Stomach (tissue), 4 donors: ENCODE measurements around the gene HARS1.

ENCODE experiments used
- EP300 ChIP-seq: sonication (generic); formaldehyde crosslinking; IDR thresholded peaks from one replicate; pipeline ENCODE4 v1.6.1; 2017; ENCODE audit warnings: antibody characterized with exemption
- POLR2A ChIP-seq, 4 donors: fragments of 450-650 bp; IDR thresholded peaks; one replicate each; pipeline ENCODE4 v1.6.1; 2016; ENCODE audit warnings: antibody characterized with exemption in 4 of 4, control low read depth in 2 of 4, mild to moderate bottlenecking in 1 of 4, moderate library complexity in 1 of 4
- TF ChIP-seq, protein P1 (sequence below), 7 experiments: fragments of 450-650 bp in 4 of 7; fragments of 200-600 bp in 3 of 7; sonication (generic) in 3 of 7; IDR thresholded peaks; one replicate each; pipeline ENCODE4 v1.5.1; 2016 to 2019; ENCODE audit warnings: antibody characterized with exemption in 7 of 7, control low read depth in 2 of 7, mild to moderate bottlenecking in 1 of 7

DNA sequence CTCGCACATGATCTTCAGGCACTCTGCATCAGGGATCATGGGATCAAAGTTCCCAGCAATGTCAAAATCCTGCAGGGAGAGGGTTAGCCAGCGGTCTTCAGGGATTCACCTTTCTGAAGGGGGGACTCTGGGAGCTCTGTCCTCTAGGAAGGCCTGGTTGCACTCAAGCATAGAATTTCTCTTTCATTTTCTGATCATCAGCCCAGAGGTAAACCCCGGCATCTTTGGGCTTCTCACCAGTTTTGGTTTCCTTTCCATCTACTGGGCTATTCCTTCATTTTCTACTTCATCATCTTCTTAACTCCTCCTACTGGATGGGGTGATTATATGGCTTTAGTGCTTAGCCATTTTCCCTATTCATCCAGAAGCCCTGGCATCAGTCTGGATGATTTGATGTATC lies 13.2 kb downstream of the HARS1 start:
- TF ChIP-seq, protein P1, sequence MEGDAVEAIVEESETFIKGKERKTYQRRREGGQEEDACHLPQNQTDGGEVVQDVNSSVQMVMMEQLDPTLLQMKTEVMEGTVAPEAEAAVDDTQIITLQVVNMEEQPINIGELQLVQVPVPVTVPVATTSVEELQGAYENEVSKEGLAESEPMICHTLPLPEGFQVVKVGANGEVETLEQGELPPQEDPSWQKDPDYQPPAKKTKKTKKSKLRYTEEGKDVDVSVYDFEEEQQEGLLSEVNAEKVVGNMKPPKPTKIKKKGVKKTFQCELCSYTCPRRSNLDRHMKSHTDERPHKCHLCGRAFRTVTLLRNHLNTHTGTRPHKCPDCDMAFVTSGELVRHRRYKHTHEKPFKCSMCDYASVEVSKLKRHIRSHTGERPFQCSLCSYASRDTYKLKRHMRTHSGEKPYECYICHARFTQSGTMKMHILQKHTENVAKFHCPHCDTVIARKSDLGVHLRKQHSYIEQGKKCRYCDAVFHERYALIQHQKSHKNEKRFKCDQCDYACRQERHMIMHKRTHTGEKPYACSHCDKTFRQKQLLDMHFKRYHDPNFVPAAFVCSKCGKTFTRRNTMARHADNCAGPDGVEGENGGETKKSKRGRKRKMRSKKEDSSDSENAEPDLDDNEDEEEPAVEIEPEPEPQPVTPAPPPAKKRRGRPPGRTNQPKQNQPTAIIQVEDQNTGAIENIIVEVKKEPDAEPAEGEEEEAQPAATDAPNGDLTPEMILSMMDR (IDR thresholded peaks at IDR 0.05), result no peak
- TF ChIP-seq POLR2A (IDR thresholded peaks at IDR 0.05) (no peak), EP300 (no peak)
